ENCODE measurements around the gene HBB.

HBB gene

GRCh38 chr11:5240056-5240455, 13.2 kb upstream of the HBB start:
- no peak for DNase-seq (ENCODE audit: low read depth)
- H3K4me3 ChIP-seq (ENCODE audit: control insufficient read depth, low read depth, low read length): no peak overlapping the region
- no peak for TF ChIP-seq CTCF (IDR thresholded peaks at IDR 0.05; ENCODE audit: control insufficient read depth, insufficient read depth, low read depth, low read length, missing control alignments)

GRCh38 chr11:5239046-5239445, 12.2 kb upstream of the HBB start:
- TF ChIP-seq CTCF (IDR thresholded peaks at IDR 0.05; ENCODE audit: control insufficient read depth, insufficient read depth, low read depth, low read length, missing control alignments): no peak
- no peak overlapping the region for H3K4me3 ChIP-seq (ENCODE audit: control insufficient read depth, low read depth, low read length)
- DNase-seq (ENCODE audit: low read depth): no peak

GRCh38 chr11:5238486-5238885, 11.6 kb upstream of the HBB start:
- H3K4me3 ChIP-seq (ENCODE audit: control insufficient read depth, low read depth, low read length): no peak overlapping the region
- no peak for DNase-seq (ENCODE audit: low read depth)
- no peak for TF ChIP-seq CTCF (IDR thresholded peaks at IDR 0.05; ENCODE audit: control insufficient read depth, insufficient read depth, low read depth, low read length, missing control alignments)

- no peak for DNase-seq (ENCODE audit: low read depth)
- H3K4me3 ChIP-seq (ENCODE audit: control insufficient read depth, low read depth, low read length): no peak overlapping the region
- TF ChIP-seq CTCF (IDR thresholded peaks at IDR 0.05; ENCODE audit: control insufficient read depth, insufficient read depth, low read depth, low read length, missing control alignments): no peak
Observed at GRCh38 chr11:5237420-5237819, 10.5 kb upstream of the HBB start.

GRCh38 chr11:5235364-5236095, 8.7 kb upstream of the HBB start:
- no peak for DNase-seq (ENCODE audit: low read depth)
- no peak overlapping the region for H3K4me3 ChIP-seq (ENCODE audit: control insufficient read depth, low read depth, low read length)
- no peak for TF ChIP-seq CTCF (IDR thresholded peaks at IDR 0.05; ENCODE audit: control insufficient read depth, insufficient read depth, low read depth, low read length, missing control alignments)

- no peak for DNase-seq (ENCODE audit: low read depth)
Observed at GRCh38 chr11:5234381-5234834, 7.5 kb upstream of the HBB start, which contains the start of gene HBD. Gene HBD, minus strand, starts transcription at chr11:5234483. Its CDS starts 50 bp downstream, at chr11:5234433.

More at GRCh38 chr11:5234381-5234834, 7.5 kb upstream of the HBB start, which contains the start of gene HBD:
- TF ChIP-seq CTCF (IDR thresholded peaks at IDR 0.05; ENCODE audit: control insufficient read depth, insufficient read depth, low read depth, low read length, missing control alignments): no peak
- H3K4me3 ChIP-seq (ENCODE audit: control insufficient read depth, low read depth, low read length): no peak within 1 kb of the TSS
